Measurements from ENCODE around the gene HRAS.

The HRAS gene

GRCh38 chr11:492427-493226 lies 42.7 kb downstream of the HRAS start:
- Histone ChIP-seq H3K9me3 (no peaks in the 10 kb centered on the region), H3K27me3 (no peaks in the 10 kb centered on the region), H3K4me3 (no peak overlapping the region), H3K27ac (no peak overlapping the region), H3K4me1 (no peaks in the 10 kb centered on the region), H3K36me3 (peaks cover 38 to 98% (median 57%) of the 10 kb centered on the region in 3 donors)
- intact Hi-C loops (cut with DNase I; ENCODE audit: low total_unique reads) = no loop called here
- no peak for DNase-seq
- no peak for TF ChIP-seq CTCF (IDR thresholded peaks at IDR 0.05)

GRCh38 chr11:491358-491757 lies 44.0 kb downstream of the HRAS start:
- DNase-seq = no peak
- H3K27me3 ChIP-seq = no peaks in the 10 kb centered on the region
- H3K4me1 ChIP-seq = no peaks in the 10 kb centered on the region
- intact Hi-C loops (cut with DNase I; ENCODE audit: low total_unique reads) = no loop called here
- no peak overlapping the region for H3K4me3 ChIP-seq
- no peak for TF ChIP-seq CTCF (IDR thresholded peaks at IDR 0.05)
- H3K27ac ChIP-seq = no peak overlapping the region
- no peaks in the 10 kb centered on the region for H3K9me3 ChIP-seq
- peaks cover 26 to 94% (median 45%) of the 10 kb centered on the region in 3 donors for H3K36me3 ChIP-seq

GRCh38 chr11:490930-491260 lies 44.5 kb downstream of the HRAS start:
- Histone ChIP-seq H3K27ac (no peak overlapping the region), H3K36me3 (peaks cover 22 to 89% (median 42%) of the 10 kb centered on the region in 3 donors), H3K4me1 (no peaks in the 10 kb centered on the region), H3K9me3 (no peaks in the 10 kb centered on the region), H3K27me3 (no peaks in the 10 kb centered on the region), H3K4me3 (no peak overlapping the region)
- DNase-seq = no peak
- no peak for TF ChIP-seq CTCF (IDR thresholded peaks at IDR 0.05)
- intact Hi-C loops (cut with DNase I; ENCODE audit: low total_unique reads) = no loop called here

GRCh38 chr11:490186-490929 lies 45.0 kb downstream of the HRAS start:
- Histone ChIP-seq H3K27ac (no peak overlapping the region), H3K36me3 (peaks cover 22 to 84% (median 36%) of the 10 kb centered on the region in 3 donors), H3K4me1 (no peaks in the 10 kb centered on the region), H3K4me3 (no peak overlapping the region), H3K27me3 (no peaks in the 10 kb centered on the region), H3K9me3 (no peaks in the 10 kb centered on the region)
- intact Hi-C loops (cut with DNase I; ENCODE audit: low total_unique reads) = no loop called here
- no peak for TF ChIP-seq CTCF (IDR thresholded peaks at IDR 0.05)
- no peak for DNase-seq

GRCh38 chr11:489610-490185 lies 45.7 kb downstream of the HRAS start:
- Histone ChIP-seq H3K4me1 (no peaks in the 10 kb centered on the region), H3K36me3 (peaks cover 18 to 77% (median 30%) of the 10 kb centered on the region in 3 donors)
- no peak for DNase-seq

More at GRCh38 chr11:489610-490185, 45.7 kb downstream of the HRAS start:
- TF ChIP-seq CTCF (IDR thresholded peaks at IDR 0.05) = no peak
- H3K9me3 ChIP-seq = no peaks in the 10 kb centered on the region
- intact Hi-C loops (cut with DNase I; ENCODE audit: low total_unique reads) = no loop called here
- no peak overlapping the region for H3K4me3 ChIP-seq
- H3K27me3 ChIP-seq = no peaks in the 10 kb centered on the region
- no peak overlapping the region for H3K27ac ChIP-seq
